Stomach (tissue), 9 donors: ENCODE data around the gene FNDC10. TPM values are rescaled to one million over a fixed set of nuclear protein-coding genes. Genes with fewer than 3 reads are reported as not detected.
"Not testable (repeated sequence)": the region's sequence is repeated elsewhere in the genome, so short reads cannot be mapped to it uniquely, and the experiment has no call there.

Source experiments
- DNase-seq, 2 donors: peaks; one replicate each; pipeline versions ENCODE4 v3.0.0 to v3.0.0-alpha.2; 2013 to 2019
- H3K27ac ChIP-seq, 5 donors: fragments of 200-600 bp in 4 of 5; sonication (generic) in 4 of 5; one replicate each; pipeline ENCODE4 v1.5.1; 2013 to 2019; ENCODE audit warnings: mild to moderate bottlenecking in 1 of 5, moderate library complexity in 1 of 5
- H3K27me3 ChIP-seq, 3 donors: fragments of 200-600 bp; sonication (generic); one replicate each; pipeline ENCODE4 v1.5.1; 2017 to 2019; ENCODE audit warnings: mixed run types in 1 of 3
- H3K36me3 ChIP-seq, 4 donors: fragments of 200-600 bp; sonication (generic); 1 replicate in 3 of 4; 2 replicates in 1 of 4; pipeline ENCODE4 v1.5.1; 2016 to 2019
- H3K4me1 ChIP-seq, 4 donors: fragments of 200-600 bp; sonication (generic); one replicate each; pipeline ENCODE4 v1.5.1; 2016 to 2019
- H3K4me3 ChIP-seq, 4 donors: fragments of 200-600 bp; sonication (generic) in 3 of 4; one replicate each; pipeline ENCODE4 v1.5.1; 2016 to 2019; ENCODE audit warnings: mild to moderate bottlenecking in 1 of 4
- H3K9me3 ChIP-seq, 4 donors: fragments of 200-600 bp; sonication (generic); one replicate each; pipeline ENCODE4 v1.5.1; 2016 to 2019
- EP300 ChIP-seq: sonication (generic); formaldehyde crosslinking; IDR thresholded peaks from one replicate; pipeline ENCODE4 v1.6.1; 2017; ENCODE audit warnings: antibody characterized with exemption
- POLR2A ChIP-seq, 4 donors: fragments of 450-650 bp; IDR thresholded peaks; one replicate each; pipeline ENCODE4 v1.6.1; 2016; ENCODE audit warnings: antibody characterized with exemption in 4 of 4, control low read depth in 2 of 4, mild to moderate bottlenecking in 1 of 4, moderate library complexity in 1 of 4
- POLR2AphosphoS5 ChIP-seq, 3 donors: sonication (generic); formaldehyde crosslinking; IDR thresholded peaks; one replicate each; pipeline ENCODE4 v1.6.1; 2016; ENCODE audit warnings: antibody characterized with exemption in 3 of 3
- WGBS, 5 donors: extraction: QIAGEN DNeasy Blood & Tissue Kit in 3 of 5; methylation state at CpG; one replicate each; pipeline versions ENCODE4 v1.1.5 to v1.1.7; 2013 to 2018; 5-methylcytosine and 5-hydroxymethylcytosine counted together
- intact Hi-C: fragments of 100-400 bp; cut with DNase I; formaldehyde crosslinking; loops from one replicate; pipeline ENCODE4 v1.15.1; 2023; ENCODE audit warnings: low total_unique reads
- polyA plus RNA-seq, 3 donors: library from polyadenylated mRNA; stranded (reverse); fragments of 200-250 nt; gene quantifications; one replicate each; pipeline ENCODE4 v1.2.3, GENCODE V29; 2013
- total RNA-seq, 5 donors: library from RNA; depleted of rRNA; stranded (reverse); fragments of >200 nt; gene quantifications; one replicate each; pipeline versions ENCODE4 v1.1.0 to v1.2.3, GENCODE V29; 2014 to 2016
- TF ChIP-seq, protein P1 (sequence below), 7 experiments: fragments of 450-650 bp in 4 of 7; fragments of 200-600 bp in 3 of 7; sonication (generic) in 3 of 7; IDR thresholded peaks; one replicate each; pipeline ENCODE4 v1.5.1; 2016 to 2019; ENCODE audit warnings: antibody characterized with exemption in 7 of 7, control low read depth in 2 of 7, mild to moderate bottlenecking in 1 of 7
- donor health status: healthy with polysubstance abuse.
- donor health status: Bipolar disorder and iron deficiency.
- donor health status: healthy.

The FNDC10 gene
- total and polyA plus RNA-seq, 8 donors: 0.29 to 20.0 (median 4.0) TPM; not detected in 3

DNA sequence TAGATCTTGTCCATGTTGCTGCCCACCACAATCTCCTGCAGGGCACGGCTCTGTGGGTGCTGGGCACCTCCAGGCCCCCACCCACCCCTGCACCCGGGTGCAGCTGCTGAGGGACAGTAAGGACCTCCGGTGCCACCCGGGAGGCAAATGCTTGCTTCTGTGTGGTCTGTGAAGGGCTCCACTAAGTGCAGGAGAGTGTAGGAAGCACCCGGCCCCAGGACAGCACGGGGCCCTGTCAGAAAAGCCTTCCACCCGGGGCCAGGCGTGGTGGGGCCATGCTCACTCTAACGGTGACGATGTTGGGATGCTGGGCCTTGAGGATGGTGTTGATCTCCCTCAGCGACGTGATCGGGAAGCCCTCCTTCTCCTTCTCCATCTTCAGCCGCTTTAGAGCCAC lies 37.5 kb upstream of the FNDC10 start:
- peak in 1 of 2 donors; percentile 0 for DNase-seq
- H3K4me1 ChIP-seq, H3K4me3 ChIP-seq, H3K27me3 ChIP-seq, intact Hi-C loops, H3K27ac ChIP-seq, H3K9me3 ChIP-seq: not testable (repeated sequence)
- 88 to 94% (median 91%) methylated on average over 10 to 14 of the region's 14 CpGs for WGBS, 5 donors
- peaks cover 15 to 54% (median 41%) of the 10 kb centered on the region in 4 donors for H3K36me3 ChIP-seq

DNA sequence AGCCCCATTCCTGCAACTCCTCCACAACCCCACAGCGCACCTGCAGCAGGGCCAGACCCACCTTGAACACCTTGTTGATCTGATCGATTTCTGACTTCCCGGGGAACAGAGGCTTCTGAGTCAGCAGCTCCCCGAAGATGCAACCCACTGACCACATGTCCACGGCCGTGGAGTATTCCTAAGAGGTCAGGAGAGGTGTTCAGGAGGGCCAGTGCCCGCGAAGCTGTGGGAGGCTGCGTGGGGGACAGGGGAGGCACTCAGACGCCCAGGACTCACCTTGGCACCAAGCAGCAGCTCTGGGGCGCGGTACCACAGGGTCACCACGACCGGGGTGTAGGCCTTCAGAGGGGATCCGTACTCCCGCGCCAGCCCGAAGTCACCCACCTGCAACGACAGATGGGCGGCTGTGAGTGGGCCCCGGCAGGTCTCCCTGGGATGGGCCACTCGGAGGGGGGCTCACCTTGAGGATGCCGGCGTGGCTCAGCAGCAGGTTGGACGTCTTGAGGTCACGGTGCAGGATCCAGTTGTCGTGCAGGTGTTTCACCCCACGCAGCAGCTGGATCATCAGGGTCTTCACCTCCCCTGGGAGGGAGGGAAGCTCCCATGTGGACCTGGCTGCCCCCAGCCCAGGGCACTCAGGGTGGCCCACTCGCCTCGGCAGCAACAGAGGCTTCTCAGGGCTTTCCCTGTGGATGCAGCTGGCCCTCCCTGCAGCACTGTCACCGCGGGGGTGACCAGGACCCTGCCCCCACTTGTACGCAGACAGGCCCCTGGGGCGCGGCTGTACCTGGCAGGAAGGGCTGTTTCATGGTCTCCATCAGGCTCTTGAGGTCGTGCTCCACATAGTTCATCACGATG lies 36.9 kb upstream of the FNDC10 start:
- H3K4me3 ChIP-seq, H3K9me3 ChIP-seq, intact Hi-C loops, H3K27me3 ChIP-seq, H3K4me1 ChIP-seq, H3K27ac ChIP-seq: not testable (repeated sequence)
- 90 to 95% (median 92%) methylated on average over 31 to 37 of the region's 37 CpGs for WGBS, 5 donors
- peak in 1 of 2 donors; percentile 2 for DNase-seq
- peaks cover 15 to 52% (median 41%) of the 10 kb centered on the region in 4 donors for H3K36me3 ChIP-seq

DNA sequence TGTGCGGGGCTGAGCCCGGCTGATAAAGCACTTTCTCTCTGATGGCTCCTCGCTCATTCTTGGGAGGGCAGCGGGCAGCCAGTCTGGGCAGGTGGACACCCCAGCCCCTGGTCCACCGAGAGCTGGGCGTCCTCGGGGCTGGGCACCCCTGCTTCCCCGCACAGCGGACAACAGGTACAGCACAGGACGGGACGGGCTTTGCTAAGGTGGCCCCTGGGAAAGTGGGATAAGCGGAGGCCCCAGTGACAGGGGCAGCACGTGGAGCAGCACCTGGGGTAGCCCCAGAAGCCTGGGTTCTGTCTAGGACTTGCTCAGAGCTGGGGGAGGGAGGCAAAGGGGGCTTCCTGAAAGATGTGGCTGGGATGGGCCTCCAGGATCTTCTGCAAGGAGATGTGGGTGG lies 34.7 kb upstream of the FNDC10 start:
- intact Hi-C loops, DNase-seq, H3K9me3 ChIP-seq, H3K27ac ChIP-seq, H3K4me3 ChIP-seq: not testable (repeated sequence)
- 93 to 96% (median 95%) methylated on average over 9 to 10 of the region's 13 CpGs for WGBS, 5 donors
- peaks cover 21 to 27% (median 26%) of the 10 kb centered on the region in 4 donors for H3K4me1 ChIP-seq
- H3K27me3 ChIP-seq: peaks cover 0 to 28% (median 25%) of the 10 kb centered on the region in 3 donors
- H3K36me3 ChIP-seq: peaks cover 12 to 34% (median 24%) of the 10 kb centered on the region in 4 donors

DNA sequence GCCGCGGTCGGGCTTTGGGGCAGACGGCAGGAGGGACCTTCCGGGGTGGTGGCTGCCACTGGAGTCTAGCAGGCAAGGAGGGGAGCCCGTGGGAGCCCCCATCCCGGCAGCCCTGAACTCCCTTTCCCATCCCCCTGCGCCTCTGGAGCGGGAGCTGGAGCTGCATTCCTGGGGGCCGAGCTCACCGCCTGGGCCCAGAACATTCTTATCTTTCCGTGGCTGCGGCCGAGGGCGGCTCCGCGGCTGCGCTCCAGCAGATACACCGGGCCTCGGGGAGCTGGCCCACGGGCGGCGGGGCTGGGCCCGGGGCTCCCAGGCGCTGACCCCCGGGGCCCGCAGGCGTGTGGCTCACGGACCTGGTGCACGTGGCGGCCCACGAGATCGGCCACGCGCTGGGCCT lies 33.5 kb upstream of the FNDC10 start:
- H3K9me3 ChIP-seq, H3K4me3 ChIP-seq, DNase-seq, H3K27ac ChIP-seq, intact Hi-C loops: not testable (repeated sequence)
- Histone ChIP-seq H3K27me3 (peaks cover 0 to 40% (median 25%) of the 10 kb centered on the region in 3 donors), H3K4me1 (peaks cover 21 to 27% (median 26%) of the 10 kb centered on the region in 4 donors), H3K36me3 (peaks cover 16 to 34% (median 28%) of the 10 kb centered on the region in 4 donors)
- no CpG with 5 or more reads among the region's 35 CpGs for WGBS, 5 donors

DNA sequence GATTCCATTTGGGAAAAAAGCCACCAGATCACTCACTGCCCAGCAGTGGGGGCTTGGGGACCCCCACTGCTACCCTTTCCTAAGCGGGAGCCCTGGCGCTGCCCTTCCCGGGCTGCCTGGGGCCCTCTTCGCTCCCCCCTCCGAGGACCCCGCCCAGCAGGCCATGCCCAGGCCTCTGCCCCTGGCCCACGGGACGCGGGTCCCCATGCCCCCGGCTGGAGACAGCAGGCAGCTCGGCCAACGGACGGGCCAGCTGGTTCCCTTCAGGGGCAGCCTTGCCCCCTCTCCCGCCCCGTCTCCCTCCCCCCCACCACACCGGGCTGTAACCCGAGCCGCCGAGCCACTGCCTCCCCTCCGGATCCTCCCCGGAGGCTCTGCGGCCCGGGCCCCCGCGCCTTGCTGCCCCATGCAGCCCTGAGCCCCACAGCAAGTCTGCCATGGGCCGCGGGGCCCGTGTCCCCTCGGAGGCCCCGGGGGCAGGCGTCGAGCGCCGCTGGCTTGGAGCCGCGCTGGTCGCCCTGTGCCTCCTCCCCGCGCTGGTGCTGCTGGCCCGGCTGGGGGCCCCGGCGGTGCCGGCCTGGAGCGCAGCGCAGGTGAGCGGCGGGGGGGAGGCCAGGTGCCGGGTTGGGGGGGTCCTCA lies 32.0 kb upstream of the FNDC10 start, which contains the start of gene MMP23B:
MMP23B (plus strand) TSS at position 392 of the 639 bp plus-strand sequence; CDS start at position 438, 46 bp downstream.
- DNase-seq: peak in 1 of 2 donors; percentile 81
- 2 to 13% (median 3%) methylated on average over 4 to 48 of the region's 48 CpGs for WGBS, 5 donors
- Histone ChIP-seq H3K27ac (peak within 1 kb of the TSS; percentile 66 to 87 (median 74)), H3K27me3 (peaks cover 0 to 41% (median 25%) of the 10 kb centered on the region in 3 donors), H3K9me3 (no peaks in the 10 kb centered on the region), H3K36me3 (peaks cover 9 to 34% (median 29%) of the 10 kb centered on the region in 4 donors), H3K4me1 (peaks cover 24 to 29% (median 26%) of the 10 kb centered on the region in 4 donors), H3K4me3 (peak within 1 kb of the TSS; percentile 23 to 41 (median 34))
- intact Hi-C loops: no loop called here
- TF ChIP-seq, protein P1, sequence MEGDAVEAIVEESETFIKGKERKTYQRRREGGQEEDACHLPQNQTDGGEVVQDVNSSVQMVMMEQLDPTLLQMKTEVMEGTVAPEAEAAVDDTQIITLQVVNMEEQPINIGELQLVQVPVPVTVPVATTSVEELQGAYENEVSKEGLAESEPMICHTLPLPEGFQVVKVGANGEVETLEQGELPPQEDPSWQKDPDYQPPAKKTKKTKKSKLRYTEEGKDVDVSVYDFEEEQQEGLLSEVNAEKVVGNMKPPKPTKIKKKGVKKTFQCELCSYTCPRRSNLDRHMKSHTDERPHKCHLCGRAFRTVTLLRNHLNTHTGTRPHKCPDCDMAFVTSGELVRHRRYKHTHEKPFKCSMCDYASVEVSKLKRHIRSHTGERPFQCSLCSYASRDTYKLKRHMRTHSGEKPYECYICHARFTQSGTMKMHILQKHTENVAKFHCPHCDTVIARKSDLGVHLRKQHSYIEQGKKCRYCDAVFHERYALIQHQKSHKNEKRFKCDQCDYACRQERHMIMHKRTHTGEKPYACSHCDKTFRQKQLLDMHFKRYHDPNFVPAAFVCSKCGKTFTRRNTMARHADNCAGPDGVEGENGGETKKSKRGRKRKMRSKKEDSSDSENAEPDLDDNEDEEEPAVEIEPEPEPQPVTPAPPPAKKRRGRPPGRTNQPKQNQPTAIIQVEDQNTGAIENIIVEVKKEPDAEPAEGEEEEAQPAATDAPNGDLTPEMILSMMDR (IDR thresholded peaks at IDR 0.05): no peak
- TF ChIP-seq POLR2AphosphoS5 (IDR thresholded peaks at IDR 0.05): no peak
- no peak for TF ChIP-seq EP300
- TF ChIP-seq POLR2A (IDR thresholded peaks at IDR 0.05): no peak

DNA sequence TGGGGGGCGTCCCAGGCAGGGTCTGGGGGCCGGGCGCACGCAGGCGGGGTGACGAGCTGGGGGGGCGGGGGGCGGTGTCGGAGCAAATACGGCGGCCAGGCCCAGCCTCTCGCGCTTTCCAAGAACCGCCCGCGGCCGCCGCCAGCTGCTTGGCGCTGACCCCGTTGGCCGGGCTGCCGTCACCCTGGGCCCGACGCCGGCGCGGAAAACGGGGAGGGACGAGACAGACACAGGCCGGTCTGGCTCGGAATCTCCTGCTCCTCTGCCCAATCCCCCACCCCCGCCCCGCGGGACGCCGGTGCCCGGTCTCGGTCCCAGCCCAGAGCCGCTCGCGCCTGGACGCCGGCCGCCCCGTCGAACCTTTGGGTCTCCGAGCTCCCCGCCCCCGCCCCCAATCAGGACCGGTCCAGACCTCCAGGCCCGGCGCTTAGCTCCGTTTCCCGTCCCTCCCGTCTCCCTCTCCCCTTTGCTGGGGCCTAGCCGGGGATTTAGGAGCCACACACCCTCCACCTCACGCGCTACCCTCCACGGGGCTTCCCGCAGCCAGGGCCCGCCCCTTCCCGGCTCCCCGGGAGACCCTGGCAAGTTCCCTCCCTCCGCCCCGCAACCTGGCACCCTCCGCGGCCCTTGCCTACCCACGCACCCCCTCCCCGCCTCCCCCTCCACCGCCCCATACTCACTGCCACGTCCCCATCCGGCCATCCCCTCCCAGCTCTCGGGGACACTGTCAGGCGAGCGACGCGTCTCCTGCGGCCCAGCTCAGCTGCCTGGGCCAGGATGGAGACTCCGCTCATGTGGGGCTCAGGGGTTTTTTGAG lies 31.2 kb upstream of the FNDC10 start:
- WGBS, 5 donors: 5 to 32% (median 6%) methylated on average over 17 to 79 of the region's 79 CpGs
- no peaks in the 10 kb centered on the region for H3K9me3 ChIP-seq
- peak; percentile 42 to 91 for DNase-seq
- intact Hi-C loops: no loop called here
- TF ChIP-seq POLR2AphosphoS5 (IDR thresholded peaks at IDR 0.05) (no peak), EP300 (no peak), POLR2A (IDR thresholded peaks at IDR 0.05) (no peak)
- TF ChIP-seq, protein P1 (IDR thresholded peaks at IDR 0.05): no peak
- H3K27ac ChIP-seq: peak overlapping the region; percentile 66 to 87 (median 74)
- peaks cover 25 to 36% (median 26%) of the 10 kb centered on the region in 4 donors for H3K4me1 ChIP-seq
- peaks cover 0 to 41% (median 25%) of the 10 kb centered on the region in 3 donors for H3K27me3 ChIP-seq
- H3K36me3 ChIP-seq: peaks cover 4 to 30% (median 23%) of the 10 kb centered on the region in 4 donors
- H3K4me3 ChIP-seq: peak overlapping the region; percentile 23 to 41 (median 34)
